H4 (cell line): ENCODE data around the gene PALLD. TPM values are rescaled to one million over a fixed set of nuclear protein-coding genes. Genes with fewer than 3 reads are reported as not detected.

ENCODE experiments used
- DNase-seq: peaks from one replicate; pipeline ENCODE4 v3.0.0-alpha.2; 2015; ENCODE audit warnings: low spot score
- total RNA-seq: library from RNA; depleted of rRNA; stranded (reverse); fragments of >200 nt; shearing (Covaris generic); gene quantifications from 2 replicates; pipeline ENCODE4 v1.2.3, GENCODE V29; 2014

PALLD gene
- total RNA-seq, 1 experiment from 2014 or later, result 82.3 TPM

DNA sequence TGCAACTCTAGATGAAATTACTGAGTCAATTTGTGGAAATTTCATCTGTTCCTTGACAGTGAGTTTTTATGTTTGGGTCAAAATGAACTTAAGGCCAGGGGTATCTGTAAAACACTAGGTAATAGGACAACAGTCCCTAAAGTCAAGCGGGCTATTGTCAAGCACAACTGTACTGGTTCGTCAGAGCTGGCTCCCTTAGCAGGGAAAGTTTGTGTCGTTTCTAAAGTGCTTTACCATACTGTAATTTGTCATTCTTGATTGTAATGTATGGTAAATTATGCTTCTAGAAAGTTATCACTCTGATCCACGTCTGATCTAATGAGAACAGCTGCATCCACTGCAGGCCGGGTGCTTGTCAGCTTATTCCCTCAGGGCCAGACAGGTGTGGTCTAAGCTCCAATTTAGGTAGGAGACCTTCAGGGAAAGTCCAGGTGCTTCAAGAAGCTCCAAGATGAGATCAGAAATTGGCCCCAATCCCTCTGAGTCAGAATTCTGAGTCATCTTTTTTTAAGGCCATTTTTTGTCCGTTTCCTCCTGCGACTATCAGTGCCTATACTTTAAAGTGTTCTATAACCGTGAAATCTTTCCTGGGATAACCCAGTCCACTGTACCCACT is 92.2 kb downstream of the PALLD start:
- DNase-seq, result peak; percentile 51

DNA sequence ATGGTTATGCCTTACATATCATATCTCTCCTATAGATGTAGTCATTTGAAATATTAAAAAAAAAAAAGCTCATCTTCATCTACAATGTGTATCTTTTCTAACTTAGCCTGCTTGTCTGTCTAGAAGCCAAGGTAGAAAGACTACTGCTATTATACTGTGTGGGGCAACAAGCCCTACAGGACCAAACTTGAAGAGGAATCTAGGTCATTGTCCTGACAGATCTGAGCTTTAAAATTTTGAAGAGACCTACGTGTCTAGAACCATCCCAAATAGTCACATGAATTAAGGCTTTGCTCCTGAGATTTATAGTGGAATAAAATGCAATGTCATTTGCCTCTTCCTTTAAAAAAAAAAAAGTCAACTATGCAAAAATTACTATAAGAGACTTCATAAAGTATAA is 95.8 kb downstream of the PALLD start:
- DNase-seq, result no peak

DNA sequence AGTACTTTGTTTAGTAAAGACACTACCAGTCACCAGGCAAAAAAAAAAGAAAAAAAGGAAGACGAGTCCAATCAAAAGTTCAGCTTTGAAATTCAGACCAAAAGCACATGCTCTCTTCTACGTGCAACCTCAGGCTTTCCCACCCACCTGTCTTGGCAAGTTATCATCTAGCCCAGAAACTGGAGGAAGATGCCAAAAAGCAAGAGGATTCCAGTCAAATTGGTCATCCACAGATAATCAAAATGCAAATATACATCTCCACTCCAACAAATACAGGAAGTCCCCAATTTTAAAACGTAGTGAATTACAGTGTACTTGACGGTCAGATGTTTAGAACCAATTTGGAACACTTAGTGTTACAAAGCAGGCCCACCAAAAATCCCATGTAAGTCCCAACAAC is 96.5 kb downstream of the PALLD start:
- no peak for DNase-seq

DNA sequence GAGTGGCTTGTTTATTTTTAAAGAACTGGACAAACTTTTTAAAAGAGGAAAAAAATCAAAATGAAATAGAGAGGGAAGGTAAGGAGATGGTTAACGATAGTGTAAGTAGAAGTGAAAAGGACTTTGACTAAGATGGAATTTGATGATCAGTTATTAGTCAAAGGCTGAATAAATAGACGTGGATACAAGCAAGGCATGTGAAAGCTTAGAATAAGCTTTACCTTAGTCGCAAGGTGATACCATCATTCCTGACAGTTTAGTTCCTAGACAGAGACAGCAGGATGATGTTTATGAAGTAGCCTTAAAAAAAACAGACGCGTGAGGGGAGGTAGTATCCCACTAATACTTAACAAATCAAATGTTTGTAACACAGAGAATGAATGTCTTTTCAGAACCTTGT is 97.3 kb downstream of the PALLD start:
- no peak for DNase-seq

DNA sequence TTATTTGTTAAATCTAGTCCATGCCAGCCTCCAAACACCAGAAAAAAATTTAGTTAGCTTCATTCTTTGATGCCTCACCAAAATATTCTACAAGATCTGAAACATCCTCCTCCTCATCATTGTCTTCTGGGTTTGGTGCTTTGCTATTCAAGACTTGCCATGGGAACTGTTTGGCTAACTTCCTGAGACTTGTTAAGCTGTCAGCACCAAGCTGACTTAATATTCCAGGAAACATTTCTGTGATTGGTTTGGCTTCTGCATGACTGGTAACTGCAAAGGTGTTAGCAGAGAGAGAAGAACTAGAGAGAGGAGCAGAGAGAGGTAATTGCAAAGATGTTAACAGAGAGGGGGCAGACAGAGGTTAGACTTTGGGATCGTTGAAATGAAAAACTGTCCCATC is 101.3 kb downstream of the PALLD start:
- no peak for DNase-seq

DNA sequence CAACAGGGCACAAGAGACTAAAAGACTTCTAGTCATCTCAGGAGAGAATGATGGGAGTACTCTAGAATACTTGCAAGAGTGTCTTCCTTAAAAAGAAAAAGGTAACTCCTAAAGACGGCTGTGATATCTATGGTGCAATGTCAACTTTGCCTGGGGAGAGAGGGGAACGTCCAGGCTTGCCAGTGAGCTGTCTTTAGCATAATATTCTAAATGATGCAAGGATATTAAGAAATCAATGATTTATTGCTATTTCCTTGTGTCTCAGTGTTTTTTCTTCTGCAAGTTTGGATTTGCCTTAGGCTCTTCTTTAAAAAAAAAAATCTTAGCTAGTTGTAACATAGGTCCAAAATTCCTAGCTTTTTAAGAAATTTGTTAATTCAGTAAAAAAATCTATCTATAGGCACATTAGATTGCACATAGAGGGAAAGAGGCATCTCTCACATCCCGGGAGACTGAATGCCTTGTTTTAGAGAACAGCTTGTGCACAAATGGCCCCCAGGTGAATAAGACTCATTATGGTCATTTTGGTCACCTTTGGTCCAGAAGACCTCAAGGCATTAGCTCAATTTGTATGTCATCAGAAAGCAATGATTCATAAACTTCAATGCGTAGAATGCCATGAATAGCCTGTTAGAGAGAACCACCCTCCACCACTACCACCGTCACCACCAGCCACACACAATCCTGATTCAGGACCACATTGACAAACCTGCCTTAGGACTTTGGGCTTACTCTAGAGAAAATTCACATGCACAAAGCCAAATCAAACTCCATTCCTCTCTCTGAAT is 104.1 kb downstream of the PALLD start:
- DNase-seq, result no peak

DNA sequence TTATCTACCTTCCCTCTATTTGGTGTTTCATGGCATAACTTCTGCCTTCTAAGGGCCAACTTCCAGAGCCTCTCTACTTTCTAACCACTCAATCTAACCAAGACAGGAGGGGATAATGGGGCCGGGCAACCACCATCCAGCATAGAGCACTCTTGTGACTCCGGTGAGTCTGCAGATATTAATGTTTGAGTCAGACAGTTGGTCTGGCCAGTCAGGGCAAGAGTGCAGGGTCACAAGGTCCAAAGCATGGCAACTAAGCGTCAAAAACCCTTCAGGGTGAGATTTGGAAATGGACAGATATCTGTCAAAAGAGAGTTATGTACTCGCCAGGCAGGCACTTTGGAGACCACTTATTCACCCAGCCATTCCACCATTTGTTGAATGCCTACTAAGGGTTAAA is 105.0 kb downstream of the PALLD start:
- no peak for DNase-seq

DNA sequence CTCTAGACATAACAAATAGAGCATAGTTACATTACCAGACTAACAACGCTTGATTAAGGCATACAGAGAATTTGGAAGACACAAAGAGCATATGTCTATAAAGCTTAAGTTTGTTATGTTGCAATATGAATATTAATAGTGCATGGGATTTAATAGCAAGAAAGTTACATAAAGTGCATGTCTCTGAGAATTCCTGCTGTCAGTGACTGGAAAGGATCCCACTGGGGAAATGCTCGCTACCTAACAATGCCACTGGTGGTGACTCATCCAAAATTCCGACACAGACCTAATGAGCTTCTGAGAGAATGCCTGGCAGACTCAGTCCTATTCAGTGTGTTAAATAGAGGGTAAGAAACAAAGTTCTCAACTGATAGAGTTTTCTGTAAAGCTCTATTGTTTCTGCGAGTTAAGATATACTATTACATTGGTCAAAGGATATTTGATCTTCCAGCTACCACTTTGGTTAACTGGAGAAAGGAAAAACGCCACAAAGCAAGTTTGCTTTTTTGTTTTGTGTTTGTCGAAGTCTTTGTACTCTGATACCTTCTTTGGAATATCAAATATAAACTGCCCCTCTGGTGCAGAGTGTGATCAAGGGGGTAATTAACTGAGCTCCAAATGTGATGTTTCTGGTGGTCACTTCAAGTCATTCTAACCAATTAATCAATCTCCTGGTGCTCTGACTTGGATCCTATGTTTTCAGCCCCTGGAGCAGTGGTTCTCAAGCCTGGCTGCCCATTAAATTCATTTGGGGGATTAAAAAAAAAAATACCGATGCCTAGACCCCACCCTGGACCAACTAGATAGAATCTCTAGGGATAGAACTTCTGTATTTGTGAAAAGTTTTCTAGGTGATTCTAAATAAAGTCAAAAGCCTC is 107.9 kb downstream of the PALLD start:
- peak; percentile 74 for DNase-seq

DNA sequence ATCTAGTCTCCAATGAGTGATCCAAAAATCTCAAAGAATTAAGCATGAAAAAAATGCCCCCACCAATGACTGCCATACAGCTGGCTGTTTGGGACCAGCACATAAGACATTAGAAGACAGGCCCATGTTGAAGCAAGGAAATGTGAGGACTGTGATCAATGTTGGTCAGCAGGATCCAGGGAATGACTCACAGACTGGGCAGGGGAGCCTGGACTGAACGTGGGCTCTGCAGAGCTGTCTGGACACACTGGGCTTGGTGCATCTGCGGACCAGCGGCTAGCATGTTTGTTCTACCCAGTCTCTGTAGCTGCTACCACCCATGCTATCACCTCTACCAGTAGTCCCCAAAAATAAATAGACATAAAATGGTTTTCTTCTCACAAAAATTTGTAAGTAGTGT is 108.6 kb downstream of the PALLD start:
- peak; percentile 24 for DNase-seq

DNA sequence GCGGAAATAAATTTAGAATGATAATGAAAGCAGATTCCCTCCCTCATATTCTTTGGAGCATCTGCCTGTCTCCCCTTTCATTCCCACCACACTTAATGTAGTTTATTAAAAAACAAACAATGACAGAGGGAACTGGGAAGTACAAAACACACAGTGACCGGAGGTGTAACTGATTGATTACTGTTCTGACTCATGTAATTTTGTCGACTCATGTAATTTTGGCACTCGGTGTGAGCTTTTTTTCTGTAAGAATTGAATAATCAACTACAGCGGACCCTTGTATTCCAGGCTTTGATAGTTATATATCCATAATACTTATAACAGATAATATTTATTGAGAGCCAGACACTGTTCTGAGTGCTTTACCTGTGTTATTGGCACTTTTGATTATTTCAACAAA is 110.4 kb downstream of the PALLD start:
- no peak for DNase-seq

DNA sequence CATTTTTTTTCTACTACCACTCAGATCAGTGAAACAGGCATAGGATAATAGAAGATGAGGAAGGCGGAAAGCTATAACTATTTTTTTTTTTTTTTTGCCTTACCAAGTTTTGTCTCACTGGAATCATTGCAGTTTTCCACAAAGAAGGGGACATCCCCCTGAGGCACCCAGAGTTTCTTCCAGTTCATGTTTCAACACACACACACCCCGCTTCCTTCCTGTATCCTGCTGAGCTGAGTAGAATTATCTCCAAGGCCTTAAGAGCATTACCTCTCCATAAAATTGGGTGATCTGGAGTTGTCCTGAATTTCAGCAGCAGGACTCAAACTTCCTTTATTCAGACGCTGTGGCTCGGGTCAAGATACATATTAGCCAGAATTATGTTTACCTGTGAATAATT is 111.9 kb downstream of the PALLD start:
- no peak for DNase-seq

DNA sequence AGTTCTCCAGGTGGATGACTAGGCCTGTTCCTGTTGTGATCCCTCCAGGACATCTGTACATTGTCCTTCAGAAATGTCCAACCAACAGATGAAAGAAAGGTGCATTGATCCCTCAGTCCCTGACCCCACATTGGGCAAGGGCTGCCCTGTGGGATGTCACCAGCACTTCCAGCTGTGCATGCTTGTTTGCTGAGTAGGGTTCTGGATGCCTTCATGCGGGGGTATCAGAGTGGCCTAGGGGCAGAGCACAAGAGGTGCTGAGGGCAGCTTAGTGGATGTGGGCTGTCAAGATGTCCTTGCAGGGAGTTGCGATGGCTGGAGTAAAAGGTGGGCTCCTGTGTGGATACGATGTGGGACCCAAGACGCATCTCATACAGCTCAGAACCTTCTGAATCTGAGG is 112.5 kb downstream of the PALLD start:
- no peak for DNase-seq

DNA sequence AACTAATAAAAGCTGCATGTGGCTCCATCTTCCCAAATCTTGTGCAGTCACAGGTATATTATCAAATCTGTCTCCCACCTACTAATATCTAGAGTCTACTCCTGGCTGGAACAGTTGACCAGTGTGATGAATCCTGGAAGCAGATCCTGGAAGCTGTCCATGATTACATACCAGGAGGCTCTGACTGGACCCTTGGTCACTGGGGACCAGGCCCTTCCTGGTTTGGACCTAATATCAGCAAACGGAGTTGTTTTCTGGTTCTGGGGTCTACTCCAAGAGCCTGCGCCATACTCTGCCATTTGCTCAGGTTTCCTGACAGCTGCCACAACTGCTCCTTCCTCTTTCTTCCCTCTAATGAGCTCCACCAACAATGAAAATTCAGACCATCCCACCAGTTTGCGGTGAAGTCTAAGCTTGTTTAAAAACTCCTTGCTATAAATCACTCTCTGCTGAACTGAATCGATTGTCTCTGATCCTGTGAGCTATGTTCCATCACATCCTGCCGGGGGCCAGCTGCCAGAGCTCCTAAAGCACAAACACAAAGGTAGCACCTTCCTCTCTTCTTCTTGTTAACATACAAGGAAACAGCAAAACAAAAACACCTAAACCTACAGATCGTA is 114.2 kb downstream of the PALLD start:
- DNase-seq, result no peak

DNA sequence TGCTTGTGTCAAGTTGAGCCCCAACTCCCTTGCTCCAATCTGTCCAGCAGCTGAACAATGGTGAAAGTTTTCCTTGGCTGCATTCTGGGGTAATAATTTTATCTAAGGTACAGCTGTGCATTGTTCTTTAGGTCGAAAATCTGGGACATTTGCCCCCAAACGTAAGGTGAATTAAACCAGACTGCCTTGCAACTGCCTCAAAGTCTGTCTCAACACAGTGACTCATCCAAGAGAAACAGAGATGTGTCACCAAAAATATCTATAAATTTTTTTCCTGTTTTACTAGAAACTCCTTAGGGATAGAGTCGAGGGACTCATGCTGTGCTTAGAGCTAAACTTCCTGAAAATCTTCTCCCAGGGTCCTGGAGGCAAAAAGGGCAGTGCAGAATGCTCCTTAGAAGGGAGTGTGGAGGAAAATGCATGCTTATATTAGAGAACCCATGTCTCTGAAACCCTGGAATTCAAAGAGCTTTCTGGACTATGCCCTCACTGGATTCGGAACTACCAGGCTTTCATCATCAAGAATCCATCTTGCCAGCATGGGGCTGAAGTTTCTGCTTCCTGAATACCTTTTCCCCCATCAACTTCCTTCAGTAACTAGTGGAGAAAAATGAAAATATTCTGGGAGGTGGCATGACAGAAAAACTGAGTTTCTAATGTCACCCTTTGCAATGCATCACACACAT is 115.7 kb downstream of the PALLD start:
- DNase-seq, result no peak

DNA sequence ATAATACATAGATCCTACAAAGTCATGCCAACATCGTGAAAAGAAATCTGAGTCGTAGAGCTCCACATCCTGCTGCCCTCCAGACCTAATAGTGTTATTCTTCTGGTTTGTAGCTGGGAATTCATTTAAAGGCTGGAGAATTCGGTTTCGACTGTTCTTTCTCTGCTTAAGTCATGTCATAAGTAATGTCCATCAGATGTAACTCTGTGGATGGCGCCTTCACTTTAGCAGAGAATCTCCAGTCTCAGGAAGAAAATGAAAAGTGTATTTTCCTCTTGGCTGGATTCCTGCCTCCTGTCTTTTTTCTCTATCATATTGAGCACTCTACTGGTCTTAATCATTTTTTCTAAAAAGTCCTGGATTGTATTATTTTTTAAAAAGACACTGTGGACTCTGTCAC is 117.0 kb downstream of the PALLD start:
- no peak for DNase-seq

DNA sequence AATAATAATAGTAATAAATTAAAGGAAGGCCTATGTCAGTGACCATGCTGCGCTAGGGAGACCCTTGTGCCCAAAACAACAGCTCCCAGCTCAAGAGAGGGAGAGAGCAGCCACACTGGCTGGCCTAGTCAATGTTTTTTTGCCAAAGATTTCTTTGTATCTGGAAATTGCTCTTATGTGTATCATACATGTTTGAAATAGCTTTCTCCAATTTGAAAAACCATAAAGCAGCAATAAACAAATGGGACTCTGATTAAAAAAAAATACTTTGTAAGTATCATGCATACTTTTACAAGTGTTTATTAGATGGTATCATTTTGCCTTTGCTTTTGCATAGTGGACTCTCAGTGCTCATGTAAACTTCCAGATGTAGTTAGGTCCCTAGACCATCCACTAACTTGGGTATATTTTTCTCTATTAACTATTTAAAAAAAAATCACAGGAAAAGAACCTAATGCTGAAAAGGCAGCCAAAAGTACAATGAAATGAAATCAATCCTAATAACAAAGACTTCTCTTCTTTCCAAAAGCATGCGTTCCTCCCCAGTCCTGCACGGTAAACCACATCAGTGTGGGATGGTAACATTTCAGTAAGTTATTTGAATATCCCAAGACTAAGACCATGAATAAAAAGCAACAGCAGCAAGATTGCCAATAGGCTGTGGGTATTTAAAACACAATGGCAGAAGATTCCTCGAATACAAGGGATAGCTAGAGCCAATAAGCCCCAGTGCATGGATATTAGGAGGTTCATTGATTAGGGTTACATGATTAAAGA is 117.6 kb downstream of the PALLD start:
- DNase-seq, result no peak

DNA sequence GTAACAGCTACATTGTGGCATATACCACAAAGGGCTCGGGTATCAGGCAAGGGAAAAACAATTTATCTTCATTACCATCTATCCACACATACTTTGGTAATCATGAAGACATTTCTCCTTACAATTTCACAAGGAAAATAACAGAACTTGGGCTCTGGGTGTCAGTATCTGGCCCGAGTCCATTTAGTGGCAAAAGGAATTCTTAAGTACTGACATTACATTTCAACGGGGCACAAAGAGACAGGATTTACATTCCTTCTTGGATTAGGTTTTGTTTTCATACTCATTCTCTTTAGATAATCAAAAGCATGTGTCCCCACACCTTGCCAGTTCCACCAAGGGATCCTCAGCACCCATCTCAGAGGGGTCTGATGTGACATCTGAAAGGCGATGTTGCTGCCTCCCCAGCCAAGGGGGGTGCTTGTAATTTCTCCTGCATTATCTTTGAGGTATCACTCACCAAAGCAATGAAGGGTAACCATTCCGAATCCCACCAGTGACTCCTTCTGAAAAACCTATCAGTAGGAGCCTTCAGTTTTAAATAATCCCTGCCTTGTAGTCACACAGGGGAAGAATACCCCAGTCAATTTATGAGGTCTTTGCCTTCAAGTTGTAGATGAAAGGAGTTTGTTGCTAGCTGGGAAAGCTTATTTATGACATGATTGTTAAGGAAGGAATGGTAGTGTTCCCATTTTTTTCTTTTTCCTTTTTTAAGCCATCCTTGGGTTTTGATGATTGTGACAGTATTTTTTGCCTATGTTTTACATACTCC is 118.6 kb downstream of the PALLD start:
- peak; percentile 35 for DNase-seq

DNA sequence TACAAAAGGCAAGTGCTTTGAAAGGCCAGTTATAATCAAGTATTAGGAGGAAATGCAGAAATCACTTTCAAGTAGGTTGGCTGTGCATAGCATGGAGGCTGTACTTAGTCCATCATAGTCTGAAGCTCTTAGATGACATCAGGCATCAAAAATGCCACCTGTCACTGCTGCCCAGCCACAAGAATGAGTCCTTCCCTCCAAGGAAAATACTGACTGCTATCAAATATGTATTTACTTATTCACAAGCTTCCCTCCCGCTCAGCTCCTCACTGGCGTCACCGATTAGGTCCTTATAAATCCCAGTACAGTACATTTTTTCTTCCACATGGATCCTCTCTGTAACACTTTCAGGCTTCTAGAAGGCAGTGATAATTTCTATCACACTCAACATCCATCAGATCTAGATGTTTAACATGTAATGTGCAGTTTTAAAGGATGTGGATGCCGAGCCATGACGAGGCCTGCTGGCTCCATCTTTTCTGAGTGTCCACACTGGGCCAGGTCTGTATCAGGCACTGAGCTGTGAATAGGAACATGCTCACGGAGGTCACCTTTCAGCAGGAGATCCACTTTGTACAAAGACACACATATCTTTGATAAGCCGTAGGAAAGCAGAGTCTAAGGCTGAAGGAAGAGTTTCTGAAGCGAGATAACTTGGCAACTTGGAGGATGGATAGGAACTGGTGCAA is 121.9 kb downstream of the PALLD start:
- DNase-seq, result peak; percentile 28

DNA sequence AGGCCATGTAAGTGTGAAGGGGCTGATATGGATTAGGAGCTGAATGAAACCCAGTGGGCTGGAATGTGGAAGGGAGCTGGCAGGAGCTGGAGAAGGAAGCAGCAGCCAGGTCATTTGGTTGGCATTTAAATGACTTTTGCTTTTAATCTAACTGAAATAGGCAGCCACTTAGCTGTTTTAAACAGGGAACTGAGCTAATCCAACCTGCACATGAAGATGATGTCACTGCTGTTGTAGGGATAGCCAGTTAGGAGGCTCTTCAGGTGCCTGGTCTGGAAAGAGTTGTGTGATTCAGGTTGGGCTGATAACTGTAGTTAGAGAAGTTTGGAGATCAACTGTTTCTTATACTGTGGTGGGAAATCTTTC is 122.4 kb downstream of the PALLD start:
- DNase-seq, result no peak
